Inflammatory macrophage (primary cell): Measurements from ENCODE around the gene NRXN3.

ENCODE experiments used
- DNase-seq, 2 donors: peaks; one replicate each; pipeline ENCODE4 v3.0.0-alpha.2; 2020 to 2022

Gene NRXN3

DNA sequence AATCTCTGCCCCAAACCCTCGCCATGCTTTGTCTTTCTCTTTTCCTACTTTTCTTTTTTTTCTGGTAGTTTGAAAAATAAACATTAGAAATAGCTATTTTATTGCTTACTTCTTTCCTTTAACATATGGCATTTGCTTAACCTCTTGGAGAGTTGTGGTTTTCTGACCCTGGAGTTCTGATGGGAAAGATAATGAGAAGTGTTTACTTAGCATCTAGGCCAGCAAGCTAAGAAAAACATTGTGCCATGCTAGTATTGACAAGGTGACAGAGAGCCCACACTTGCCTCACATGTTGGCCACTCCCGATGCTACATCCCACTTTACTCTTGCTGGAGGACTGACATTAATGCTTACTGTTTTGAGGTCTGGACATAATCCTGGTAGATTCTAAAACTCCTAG is 1154.9 kb downstream of the NRXN3 start:
- DNase-seq = no peak

DNA sequence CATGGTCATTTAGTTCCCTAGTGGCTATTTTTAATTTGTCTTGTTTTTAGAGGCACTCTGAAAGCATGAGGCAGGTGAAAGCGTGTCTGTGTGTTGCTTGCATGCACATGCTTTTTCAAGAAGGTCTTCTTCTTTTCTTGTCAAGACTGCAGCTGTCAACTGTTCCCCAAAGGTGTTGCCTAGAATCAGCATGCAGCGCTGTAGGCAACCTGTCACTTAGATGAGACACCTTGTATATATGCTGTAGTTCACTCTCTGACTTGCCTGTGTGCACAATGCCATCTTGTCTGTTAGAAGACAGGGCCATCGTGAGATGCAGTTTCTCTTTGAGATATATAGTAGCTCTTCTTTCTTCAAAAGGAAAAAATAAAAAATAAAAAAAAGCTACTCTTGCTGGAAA is 1155.4 kb downstream of the NRXN3 start:
- no peak for DNase-seq

DNA sequence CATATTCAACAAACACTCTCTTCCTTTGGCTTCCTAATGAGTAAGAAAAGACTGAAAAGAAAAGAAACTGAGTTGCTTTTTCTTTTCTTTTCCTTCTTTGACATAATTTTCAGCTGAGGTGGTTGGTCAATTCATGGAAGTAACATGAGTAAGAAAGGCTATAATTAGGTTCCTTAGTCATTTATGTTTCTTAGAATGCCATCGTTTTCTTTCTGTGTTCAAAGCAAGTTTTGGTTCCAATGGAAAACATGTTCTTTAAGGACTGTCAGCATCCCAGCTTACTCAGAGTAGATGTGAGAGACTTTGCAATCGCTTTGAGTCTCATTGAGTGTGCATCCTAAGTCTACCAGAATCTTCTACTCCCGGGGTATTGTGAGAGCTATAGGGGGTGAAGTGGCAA is 1158.7 kb downstream of the NRXN3 start:
- DNase-seq = no peak

DNA sequence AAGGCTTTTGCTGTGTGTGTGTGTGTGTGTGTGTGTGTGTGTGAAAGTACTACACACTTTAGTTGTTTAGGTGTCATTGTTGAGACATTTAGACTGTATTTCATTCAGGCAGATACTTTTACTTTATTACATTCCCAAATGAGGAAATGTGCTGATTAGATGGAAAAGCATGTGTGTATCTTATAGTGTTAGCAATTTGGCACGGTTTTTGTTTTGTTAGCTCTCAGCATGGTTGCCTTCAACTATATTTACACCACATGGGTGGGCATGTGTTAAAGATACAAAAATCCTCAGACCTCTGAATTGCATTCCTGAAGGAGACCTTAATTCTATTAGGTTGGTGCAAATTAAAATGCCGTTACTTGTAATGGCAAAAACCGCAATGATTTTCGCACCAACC is 1161.7 kb downstream of the NRXN3 start:
- DNase-seq = no peak

DNA sequence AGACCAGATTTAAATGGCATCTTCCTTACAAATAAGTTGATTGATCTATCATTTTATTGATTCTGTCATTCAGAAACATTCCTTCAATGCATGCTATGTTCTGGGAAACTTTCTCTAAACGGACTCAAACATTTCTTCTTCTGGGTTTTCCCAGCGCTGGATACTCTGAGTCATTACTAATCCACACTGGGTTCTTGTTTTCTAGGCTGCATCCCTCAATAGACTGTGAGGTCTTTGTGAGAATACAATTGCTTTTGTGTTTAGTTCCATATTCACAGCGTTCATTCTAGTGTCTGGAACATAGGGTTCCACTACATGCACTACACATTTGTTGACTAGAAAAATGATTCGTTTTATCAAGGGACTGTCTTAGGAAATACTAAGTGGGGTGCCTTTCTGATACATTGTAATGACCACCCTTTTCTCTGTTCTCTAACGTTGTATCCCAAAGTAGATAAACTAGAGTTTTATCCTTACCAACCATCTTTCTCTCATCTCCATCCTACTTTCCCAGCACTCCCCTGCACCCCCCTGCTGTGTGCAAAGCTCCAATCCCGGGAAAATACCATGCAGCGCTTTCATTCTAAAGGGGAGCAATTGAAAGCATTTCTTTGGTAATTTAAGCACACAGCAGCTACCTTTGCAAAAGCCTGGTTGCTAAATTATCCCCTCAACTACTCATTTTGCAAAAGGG is 1162.5 kb downstream of the NRXN3 start:
- DNase-seq = no peak

DNA sequence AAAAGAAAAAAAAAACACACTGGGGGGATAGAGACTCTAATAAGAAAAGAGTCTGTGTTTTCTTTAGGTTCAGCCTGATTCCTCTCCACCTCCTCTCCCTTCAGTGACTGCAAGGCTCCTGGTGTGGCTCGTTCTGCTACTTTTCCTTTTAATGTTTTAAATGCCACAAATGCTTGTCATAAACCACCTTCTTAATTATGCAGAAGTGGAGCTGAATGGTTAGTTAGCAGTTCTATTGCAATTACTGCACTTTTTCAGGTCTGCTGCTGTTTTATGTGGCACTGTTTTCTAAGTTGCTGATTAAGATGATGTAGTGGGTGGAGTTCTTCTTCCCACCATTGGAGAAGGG is 1163.0 kb downstream of the NRXN3 start:
- DNase-seq = no peak

DNA sequence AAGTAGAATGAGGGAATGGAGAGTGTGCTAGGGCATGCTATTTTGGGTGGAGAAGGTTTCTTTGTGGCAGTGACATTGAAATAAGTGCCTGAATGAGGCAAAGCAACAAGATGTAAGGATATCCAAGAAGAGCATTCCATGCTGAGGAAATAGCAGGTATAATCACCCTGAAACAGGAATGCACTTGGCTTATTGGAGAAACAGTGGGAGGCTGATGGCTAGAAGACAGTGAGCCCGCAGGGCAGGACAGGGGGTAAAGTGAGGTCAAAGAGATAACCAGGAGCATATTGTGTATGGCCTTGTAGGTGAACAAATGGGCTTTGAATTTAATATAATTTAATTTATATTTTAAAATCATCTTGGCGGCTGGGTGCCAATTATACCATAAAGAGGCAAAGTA is 1164.1 kb downstream of the NRXN3 start:
- DNase-seq = no peak

DNA sequence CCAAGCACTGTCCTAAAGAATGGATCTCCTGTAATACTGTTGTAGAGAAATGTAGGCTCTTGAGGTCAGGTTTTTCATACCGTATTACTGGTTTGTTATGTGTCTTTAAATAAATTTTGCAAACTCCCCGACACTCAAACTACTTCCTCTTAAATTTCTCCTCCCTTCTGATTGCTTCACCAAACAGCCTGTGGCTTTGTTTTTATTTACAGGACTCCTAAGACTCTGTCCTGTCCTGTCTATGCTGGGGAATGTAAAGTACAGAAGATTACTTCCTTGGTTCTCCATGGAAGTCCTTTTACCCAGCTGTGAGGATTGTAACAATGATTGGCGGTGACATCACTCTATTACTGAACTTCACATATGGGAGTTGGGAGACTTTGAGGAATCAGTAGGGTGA is 1167.6 kb downstream of the NRXN3 start:
- DNase-seq = no peak

DNA sequence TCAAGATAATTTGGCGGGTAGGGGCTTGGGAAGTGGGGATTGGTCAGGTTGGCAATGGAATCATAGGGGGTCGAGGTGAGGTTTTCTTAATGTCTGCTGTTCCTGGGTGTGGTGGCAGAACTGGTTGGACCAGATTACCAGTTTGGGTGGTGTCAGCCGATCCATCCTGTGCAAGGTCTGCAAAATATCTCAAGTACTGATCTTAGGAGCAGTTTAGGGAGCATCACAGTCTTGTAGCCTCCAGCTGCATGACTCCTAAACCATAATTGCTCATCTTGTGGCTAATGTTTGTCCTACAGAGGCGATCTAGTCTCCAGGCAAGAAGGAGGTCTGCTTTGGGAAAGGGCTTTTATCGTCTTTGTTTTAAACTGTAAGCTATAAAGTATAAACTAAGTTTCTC is 1172.8 kb downstream of the NRXN3 start:
- DNase-seq = no peak

DNA sequence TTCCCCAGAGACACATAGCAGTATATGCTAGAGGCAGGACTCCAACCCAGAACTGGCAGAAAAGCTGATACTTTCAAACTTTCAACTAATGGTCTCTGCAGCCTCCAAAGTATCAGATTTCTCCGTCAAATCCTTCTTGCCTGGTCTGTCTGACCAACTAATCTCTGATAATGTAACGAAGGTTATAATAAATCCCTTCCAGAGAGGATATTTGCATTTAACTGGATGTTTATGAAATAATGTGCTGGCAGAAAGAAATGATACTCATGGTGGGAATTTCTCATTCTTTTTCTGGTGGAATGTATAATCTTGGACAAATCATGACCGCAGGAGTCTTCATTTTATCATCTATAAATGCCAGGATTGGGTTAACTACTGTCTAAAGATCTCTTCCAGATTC is 1180.8 kb downstream of the NRXN3 start:
- DNase-seq = no peak

DNA sequence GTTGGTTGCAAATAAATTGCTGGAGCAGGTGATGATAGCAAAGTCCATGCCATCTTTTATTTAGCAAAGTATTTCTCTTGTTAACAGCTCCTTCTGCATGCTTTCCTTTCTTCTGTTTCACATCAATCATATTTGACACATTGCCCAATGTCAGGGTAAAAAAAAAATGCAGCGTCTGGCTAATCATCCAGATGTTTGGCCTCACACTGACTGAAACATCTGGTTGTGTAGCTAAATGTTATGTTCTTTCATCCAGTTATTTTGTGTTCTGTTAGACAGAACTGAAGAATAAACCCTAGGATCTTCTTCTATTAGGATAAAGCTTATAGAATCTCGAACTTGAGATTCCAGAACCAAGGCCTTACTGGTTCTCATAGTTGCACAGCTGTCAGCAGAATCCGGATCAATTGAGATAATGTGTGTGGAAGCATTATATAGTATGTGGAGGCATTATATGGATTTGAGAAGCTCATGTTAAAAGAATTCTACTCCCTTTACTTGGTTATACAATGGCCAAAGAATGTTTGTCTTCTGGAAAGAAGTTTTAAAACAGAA is 1182.0 kb downstream of the NRXN3 start:
- DNase-seq = no peak

DNA sequence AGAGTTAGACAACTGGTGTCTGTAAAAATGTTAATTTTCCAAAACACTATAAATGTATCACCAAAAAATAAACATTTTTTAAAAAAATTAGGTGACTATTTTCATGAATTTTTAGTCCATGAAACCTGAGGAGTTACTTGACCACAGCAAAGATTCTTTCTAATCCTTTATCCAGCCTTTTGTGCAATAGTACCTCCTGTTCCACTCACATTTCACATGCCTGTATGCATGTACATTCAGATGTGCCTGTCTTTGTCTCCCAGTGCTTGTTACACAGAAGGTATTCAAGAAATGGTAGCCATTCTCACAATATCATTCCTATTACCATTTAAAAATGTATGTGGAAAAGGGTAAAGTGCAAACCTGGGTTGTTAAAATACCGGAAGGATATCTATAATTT is 1184.2 kb downstream of the NRXN3 start:
- no peak for DNase-seq

DNA sequence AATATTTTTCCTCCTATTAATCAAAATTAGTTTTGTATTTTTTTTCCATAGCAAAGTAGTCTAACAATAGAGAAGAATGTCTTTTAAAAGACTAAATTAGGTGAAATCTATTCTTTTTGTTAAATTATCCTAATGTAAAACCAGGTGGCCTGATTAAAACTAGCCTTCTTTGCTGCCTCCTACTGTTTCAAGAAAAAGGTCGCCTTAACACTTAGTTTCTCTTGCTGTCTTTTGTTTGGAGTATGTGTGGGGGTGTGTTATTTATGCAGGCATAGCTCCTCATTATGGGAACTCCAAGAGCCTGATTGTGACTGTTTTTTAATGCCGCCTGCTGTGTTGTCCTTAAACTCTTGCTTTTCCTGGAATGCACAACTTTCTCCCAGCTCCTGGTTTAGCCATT is 1185.9 kb downstream of the NRXN3 start:
- no peak for DNase-seq

DNA sequence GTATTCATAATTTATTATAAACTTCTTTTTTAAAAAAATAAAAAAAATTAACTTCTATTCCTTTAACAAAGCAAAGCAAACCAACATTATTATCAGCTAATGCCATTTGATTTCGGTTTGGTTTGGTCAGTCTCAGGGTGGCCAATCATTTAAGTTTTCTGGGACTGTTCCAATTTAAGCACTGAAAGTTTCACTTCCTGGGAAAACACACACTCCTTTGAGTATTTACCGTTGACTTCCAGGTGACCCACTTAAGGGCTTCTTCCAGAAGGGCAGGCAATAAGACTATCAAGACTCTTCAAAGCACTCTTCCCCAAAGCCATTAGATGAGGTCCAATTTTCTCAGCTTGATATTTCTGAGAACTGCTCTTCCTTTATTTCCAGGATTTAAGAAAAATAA is 1187.1 kb downstream of the NRXN3 start:
- DNase-seq = no peak

DNA sequence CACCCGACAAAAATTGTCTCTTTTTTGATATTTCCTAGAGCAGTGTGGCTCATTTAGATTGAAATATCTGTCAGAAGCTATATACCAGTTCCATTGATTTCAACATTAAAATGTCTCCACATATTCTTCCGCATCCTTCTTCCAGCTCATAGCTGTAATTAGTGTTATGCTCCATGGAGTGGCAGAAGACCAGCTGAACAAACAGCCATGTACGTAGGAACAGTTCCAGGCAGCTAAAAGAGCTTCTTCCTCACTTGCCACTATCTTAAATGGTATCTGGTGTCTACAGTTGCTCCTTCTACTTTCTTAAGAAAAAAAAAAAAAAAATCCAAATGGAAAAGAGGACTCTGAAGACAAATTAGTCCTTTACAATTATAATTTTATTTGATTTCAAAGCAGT is 1193.1 kb downstream of the NRXN3 start:
- no peak for DNase-seq

DNA sequence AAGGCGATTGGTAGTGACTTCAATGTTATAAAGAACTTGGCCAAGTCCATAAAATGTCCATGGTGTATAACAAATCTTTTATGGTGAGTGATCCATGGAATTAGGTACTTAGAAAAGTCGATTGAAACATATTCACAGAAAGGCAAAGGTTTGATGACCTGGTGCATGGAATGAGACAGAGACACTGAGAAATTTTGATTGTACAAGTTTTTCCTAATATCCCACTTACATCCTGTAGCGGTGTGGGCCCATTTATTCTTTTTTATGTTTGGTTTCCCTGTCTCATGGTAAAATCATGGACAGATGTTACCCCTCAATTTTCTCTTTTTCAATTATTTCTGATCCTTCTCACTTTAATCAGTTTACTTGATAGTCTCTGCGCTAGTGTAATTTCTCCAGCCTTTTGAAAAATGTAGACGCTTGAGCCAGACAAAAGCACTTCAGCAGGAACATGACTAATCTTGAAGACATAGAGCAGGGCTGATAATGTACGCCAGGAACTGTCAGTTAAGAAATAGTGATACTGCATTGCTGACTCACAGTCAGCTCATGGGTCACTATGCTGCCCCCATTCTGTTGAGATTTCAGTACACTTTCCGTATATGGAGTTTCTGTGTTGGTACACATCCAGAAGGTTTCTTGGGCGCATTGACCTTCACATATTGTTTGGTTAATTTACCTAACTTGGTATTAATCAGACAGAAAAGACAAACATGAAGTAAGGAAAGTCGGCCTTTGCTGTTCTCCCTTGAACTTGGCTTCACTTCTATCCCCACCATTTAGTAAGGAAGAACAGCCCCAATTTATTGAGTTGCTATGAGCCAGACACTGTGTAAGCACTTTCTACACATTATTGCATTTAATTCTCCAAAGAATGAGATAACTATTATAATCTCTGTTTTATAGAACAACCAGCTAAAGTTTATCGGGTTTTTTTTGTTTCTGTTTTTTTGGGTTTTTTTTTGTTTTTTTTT is 1199.5 kb downstream of the NRXN3 start:
- DNase-seq = no peak

DNA sequence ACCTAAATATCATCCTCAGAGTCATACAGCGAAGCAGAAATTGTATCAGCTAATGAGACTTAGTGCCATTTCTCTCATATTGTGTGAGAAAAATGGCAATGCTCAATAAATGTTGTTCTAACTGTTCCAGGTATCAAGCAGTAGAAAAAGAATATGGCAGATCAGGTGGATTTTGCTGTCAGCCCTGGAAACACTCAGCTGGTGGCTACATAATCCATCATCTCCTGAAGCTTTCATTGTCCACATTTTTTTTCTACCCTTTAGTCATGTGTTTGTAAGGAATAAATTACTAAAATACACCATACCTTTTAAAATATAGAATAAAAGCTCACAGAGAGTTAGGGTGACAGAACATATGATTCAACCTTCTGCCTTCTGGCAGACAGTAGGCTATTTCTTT is 1200.8 kb downstream of the NRXN3 start:
- no peak for DNase-seq

DNA sequence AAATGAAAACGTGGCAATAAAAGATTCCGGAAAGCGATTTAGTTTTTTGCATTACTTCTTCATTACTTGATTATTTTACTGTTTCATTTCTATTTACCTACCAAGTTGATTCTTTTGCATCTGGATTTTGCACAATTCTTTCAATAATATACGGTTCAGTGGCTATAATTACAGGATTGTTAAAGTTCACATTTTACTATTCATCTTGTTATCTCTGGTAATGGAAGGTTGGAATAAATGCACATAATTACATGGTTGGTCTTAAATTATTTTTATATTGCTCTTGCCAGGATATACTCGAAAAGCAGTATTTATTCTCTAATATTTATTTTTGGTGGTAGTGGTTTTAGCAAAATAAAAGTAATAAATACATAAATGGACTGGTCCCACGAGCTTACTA is 1203.3 kb downstream of the NRXN3 start:
- no peak for DNase-seq

DNA sequence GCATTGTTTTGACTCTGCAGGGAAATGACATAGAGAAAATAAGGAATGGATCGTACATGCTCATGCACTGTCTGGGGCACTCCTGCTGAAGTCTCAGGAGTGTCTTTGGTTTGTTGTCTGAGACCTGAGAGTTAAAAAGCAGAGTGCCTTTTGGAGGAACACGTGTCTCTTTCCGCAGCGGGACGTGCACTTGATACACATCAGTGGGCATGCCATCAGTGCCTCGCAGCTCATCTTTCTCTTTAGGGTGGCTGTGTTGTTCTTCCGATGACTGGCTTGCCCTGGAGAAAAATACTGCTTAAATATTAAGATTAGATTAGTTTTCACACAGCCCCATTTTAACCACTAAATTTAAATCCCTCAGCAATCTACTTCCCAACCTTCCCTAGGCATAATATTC is 1205.2 kb downstream of the NRXN3 start:
- no peak for DNase-seq

DNA sequence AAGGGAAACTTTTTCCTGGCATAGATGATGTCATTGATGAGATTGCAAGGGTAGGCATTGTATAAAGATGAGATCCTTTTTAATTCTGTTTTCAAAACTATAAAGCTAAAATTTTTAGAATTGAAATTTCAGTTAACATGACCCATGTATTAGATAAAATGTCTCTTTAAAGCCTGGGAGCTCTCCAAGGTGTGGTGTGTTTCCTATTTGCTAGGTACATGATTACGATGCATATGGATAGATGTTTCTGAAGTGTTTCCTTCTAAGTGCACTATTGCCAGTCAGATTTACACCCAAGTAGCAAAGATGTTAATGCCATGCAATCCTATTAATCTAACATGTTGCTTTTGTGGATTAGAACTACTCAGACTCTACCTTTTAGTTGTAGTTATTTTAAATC is 1206.4 kb downstream of the NRXN3 start:
- DNase-seq = no peak

DNA sequence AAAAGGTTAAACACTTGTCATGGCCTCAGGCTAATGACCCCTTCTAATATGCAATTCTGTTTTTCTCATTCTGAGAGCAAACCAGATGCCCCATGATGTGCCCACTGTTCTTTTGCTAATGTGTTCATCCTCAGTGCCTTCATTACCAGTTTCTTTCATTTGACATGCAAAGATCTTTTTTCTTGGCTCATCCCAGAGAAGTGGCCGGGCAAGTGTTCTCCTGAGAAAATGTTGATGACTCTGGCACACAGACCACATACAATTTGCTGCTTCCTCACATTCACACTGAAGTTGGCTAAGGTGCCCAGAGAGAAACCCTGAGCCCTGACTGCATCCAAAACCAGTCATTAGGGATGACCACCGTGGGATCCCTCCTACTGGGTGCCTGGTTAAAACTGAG is 1207.8 kb downstream of the NRXN3 start:
- DNase-seq = no peak

DNA sequence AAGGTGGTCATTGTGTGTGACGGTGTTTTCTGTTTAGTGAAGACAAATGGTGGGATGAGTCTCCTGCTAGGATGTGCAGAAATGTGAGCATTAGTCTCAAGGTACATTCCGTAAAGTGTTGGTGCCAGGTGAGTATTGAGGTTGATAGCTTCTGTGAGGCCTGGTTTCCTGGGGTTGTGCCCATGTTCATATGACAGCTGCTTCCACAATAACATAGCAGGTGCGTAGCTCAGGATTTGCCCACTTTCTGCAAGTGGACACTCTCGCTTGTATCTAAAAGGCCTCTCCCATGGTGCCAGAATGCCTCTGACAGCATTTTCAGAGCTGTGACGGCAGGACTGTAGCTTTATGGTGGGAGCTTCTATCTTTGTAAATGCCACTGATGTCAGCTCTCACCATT is 1209.1 kb downstream of the NRXN3 start:
- no peak for DNase-seq

DNA sequence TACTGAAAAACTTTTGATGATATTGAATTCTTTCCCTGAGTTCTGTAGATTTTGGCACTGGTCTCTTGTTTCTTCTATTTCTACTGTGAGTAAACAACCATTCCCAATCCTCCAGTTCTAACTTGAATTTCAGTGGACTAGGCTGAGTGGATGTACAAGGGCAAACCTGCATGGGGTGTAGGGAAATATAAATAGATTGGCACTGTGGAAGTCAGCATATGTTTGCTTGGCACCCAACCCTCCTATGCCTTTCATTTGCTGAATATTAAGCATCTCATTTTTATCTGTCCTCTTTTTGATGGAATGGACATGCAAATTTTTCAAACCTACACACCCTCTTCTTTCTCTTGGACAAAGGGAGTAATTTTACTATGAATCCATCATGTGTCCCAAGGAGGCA is 1212.9 kb downstream of the NRXN3 start:
- DNase-seq = no peak

DNA sequence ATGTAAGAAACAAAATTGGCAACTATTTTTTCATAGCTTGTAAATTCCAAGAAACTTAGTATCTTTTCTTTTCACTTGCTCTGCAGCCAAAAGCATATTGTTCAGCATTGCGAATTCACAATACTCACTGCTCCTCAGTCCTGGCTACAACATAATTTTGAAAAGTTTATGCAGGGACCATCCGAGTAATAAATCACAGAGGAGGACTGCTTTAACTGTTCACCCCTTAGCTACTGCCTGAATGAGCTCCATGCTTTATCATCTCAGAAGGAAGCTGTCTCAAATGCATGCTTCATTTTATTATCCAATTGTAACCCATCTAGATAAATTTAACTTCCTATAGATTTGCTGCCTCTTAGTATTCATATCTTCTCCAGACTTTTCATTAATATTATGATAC is 1213.3 kb downstream of the NRXN3 start:
- no peak for DNase-seq
